Stimulated activated CD8-positive, alpha-beta memory T cell treated with anti-CD3 and anti-CD28 coated beads, Interleukin-4, amount 100 ng/mL, for 24 hours (primary cell): ENCODE measurements around the gene RBP3.
A peak's percentile ranks its signal among the peaks of the same experiment; 100 is the strongest.
"Not testable (repeated sequence)": the region's sequence is repeated elsewhere in the genome, so short reads cannot be mapped to it uniquely, and the experiment has no call there.

Experiments
- DNase-seq: peaks from one replicate; pipeline ENCODE4 v3.0.0-alpha.2; 2020; ENCODE audit warnings: low read depth

Gene RBP3

DNA sequence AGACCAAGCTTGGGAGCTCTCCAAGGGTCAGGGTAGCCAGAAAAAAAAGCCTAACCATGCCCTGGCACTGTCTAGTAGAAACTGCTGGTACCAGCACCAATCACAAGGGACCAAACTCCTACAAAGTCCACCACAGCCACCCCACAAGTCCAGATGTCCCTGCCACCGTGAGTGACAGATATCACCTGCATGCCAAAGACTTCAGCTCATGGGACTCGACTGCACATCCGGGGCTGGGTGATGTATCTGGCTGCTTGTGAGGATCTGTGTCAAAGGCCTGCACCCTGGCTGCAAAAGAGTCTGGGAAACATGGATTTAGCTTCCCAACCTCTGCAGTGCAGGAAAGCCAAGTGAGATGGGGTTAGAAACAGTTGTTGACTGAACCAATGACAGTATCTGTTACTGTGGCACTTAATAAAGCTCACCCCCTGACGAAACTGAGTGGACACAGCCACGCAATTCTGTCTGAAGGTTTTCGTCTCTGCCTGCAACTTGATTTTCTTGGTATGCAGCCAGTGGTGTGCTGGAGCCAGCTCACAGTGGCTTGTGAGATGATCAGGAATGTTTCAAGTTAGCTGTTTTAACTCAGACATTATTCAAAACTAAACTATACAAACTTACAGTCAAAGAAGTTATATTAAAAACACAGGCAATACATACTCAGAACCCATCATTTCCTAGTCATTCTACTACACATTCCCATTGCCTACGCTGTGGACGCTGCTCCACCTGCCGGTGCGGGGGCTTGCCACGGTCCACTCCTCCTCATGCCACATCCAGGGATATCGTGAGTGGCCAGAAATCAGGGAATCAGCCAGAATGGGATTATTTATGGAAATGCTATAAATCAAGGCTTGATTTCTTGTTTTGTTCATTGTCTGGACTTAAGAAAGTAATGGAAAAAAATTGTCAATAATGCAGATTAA lies 26.7 kb downstream of the RBP3 start:
- DNase-seq, result no peak

DNA sequence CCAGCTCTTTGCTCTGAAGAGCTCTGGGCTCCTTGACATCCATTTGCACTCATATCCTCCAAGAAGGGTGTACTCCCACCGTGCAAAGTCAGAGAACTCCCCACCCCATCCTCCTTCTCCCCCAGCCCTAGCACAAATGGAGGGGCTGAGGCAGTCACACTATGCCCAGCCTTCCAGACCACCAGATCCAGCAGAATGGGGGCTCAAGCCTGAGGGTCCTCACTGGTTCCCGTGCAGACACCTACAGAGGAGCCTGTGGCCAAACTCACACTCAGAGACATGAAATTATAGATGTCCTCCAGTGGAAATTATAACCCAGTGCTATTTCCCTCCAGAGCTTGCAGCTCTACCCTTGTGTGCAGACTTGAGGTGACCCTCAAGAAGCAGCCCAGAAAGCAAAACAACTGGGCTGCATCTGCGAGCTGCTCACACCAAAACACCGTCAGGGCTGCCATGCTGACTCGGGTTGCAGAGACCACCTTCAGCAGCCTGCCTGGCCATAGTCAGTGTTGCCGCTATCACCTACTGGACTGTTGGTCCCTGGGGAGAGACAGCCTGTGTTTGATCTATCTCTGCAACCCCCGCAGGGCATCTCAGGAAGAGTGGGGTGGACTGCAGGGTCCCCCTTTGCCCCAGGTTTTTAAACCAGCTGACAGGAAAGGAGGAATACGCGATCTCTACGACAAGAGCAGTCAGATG lies 28.5 kb downstream of the RBP3 start:
- no peak for DNase-seq

DNA sequence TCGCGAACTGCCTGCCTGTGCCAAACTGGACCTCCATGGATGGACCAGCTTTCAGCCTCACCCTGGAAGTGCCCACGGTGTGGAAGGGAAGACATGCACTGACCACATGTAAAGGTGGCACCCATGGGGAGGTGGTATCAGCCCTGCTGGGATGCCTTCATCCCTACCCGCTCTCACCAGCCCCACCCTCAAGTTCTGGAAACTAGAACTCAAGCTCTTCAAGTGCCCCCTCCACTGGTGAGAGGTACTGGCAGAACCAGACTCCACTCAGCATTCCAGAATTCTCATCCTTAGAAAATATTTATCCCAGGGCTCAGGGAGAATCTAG lies 30.0 kb downstream of the RBP3 start:
- DNase-seq, result no peak

DNA sequence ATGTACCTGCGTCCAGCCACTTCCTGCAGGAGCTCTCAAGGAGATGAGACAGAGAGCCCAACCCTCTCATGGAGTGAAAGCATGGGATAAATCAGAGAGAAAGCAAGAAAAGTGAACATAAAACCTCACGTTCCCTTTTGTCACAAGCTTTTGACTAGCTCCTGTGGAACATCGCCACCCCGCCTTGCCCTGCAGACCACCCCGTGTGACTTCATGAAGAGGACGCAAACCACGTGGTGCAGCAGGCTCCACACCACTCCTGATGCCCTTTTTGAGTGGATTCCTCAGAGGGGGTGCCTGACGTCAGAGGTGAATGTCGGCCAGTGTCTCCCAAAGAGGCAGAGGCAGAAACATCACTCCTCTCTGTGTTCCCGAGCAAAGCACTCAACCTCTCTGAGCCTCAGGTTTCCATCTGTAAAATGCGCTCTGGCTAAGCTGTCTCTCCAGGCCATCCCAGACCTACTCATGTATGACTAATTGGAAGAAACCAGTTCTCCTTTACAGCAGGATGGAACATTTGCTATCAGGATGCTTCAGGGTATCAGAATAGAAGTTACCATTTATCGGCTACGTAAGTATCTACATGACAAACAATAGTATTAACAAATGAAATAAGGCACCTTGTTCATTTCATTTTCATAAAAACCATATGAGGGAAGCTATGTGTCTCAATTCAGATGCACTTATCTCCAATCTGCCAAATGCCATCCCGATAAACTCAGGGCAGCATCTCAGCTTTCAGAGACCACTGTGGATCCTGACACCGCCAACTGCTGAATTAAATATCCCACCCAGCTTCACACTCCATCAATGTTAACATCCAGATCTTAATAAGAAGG lies 30.7 kb downstream of the RBP3 start:
- DNase-seq, result no peak

DNA sequence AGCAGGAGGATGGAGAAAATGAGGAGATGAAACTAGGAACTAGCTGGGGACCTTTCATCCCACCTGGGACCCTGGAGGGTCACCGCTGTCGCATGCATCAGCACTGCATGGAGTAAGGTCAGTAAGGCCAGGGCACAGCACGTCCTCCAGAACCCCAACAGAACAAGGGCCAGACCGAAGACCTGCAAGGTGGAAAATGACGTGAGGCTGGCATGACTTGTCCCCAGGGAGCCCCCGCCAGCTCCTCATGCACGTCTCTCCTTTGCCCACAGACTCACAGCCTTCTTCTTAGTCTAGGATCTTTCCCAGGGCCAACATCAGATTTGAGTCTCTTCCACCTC lies 31.3 kb downstream of the RBP3 start:
- no peak for DNase-seq

DNA sequence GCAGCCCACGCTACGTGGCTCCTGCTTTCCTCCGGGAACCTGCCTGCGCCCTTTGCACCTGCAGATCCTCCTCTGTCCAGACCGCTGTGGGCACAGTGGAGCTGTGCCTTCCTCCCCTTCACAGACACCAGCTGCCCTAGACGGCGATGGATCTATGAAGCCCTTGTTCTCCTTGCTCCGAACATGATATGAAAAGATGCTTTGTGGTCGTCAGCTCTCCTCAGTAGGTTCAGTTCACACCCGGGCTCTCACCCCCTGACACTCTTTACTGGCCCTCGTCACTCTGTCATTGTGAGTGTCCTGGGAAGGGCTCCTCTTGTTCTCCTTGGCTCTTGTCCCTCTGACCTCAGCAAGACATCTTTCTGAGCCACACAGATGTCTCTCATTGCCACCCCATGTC lies 31.7 kb downstream of the RBP3 start:
- no peak for DNase-seq

DNA sequence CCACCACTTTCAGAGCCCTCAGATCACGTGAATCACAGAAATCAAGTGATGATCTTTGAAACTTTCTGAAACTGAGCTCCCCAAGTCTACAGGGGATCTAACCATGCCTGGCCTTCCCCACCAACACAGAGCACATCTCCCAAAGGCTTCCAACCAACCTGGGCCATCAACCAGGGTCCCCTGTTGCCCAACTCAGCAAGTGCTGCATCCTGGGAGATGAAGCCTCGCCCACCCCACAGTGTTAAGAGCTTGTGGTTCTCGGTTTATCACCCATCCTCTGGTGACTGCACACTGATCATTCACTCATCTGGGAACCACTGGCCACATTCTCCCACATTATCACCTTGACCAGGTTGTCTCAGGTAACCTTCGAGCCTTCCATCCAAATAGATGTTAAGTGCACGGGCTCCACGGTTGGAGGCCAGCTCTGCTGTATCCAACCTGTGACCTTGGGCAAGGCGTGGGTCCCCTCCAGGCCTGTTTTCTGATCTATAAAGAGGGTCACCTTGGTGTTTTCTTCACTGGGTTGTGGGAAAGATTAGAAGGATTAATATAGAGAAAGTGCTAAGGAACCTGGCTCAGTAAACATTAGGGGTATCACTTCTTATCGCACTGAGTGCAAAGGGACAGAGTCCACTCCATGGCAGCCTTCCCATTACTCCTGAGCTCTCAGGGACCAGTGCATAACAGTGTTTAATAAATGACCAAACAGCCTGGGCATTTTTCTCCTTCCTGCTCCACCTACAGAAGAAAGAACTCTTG lies 32.4 kb downstream of the RBP3 start:
- no peak for DNase-seq

DNA sequence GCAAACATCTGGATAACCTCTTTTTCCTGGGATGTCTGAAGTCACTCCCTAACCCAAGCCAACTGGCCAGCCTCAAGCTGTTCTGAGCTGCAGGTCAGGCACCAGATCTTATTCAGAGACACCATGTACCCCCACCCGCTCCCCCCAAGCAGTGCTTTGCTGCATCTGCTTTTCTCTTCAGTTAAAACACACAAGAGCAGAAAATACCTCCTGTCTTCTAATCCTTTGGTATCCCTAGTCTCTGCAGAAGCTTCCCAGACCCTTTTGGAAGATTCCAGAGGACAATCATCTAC lies 32.9 kb downstream of the RBP3 start:
- no peak for DNase-seq

DNA sequence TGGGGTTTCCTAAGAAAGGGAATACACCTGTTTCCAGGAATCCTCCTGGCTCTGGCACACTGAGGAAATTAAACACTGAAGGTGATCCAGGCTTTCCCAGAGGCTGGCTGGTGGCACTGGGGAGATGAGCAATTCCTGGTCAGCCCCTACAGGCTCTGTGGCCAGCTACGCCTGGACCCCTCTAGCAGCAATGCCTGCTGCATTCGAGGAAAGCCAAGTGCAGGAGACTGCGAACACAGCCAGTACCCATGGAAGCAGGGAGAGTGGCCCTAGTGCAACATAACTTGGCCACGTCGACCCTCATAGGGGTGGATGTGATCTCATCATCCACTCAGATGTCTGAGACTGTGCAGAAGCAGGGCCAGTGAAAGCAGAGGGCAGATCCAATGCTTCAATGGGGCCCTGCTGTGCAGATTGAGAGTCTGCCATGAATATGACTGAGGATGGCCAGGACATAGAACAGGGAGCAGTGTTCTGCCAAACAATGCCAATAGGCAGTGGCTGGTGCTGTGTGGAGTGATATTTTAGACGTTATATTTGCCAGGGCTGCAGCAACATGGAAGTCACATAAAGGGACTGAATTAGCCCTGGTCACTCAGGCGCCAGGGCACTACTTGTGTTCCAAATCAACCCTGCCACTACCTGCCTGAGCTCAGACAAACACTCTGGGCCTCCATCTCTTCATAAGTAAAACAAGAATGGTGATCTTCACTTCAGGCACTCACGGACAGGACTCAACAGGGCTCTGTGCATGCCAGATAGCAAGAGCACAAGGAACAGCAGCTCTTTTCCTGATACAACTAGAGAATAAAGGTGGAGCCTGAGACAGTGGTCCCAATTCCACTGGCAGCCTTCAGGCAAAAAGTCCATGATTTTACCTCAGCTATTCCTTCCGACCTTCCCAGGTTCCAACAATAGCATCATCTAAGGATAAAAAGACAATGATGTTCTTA lies 33.5 kb downstream of the RBP3 start:
- DNase-seq, result no peak

DNA sequence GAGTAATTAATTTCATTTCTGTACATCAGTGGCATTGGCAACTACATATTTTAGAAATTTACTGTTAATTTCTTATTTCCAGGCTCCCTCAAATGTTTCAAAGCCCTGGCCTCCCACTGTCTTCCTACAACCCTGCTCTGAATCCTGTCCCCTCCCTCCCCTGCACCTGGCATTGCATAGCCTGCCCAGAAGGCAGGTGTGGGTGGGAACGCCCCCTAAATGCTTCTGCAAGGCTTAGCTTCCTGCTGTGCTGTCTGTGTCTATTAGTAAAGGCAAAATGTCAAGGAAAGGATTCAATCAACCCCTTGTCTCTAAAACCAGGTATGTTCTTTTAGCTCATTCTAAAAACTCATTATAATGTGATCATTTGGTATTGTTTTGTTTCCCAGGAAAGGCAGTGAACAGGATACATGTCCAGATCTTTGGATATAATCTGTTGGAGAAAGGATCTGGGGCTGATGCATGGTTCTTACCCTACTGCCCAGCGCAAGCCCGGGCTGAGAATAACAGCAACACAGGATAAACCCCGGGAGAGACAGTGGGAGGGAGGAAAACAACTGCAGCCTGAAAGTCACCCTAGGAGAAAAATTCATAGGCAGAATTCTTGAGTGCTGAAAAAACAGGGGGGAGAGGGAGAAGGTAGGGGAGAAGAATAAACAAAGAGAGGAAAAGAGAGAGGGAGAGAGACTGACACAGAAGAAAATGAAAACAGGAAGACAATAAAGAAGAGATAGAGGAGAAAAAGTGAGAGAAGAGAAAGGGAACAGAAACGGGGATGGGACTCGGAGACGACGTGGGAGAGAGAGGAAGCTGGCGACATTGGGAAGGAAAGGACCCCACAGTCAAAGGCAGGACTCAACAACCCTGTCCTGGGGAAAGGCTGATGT lies 35.3 kb downstream of the RBP3 start:
- DNase-seq, result no peak

DNA sequence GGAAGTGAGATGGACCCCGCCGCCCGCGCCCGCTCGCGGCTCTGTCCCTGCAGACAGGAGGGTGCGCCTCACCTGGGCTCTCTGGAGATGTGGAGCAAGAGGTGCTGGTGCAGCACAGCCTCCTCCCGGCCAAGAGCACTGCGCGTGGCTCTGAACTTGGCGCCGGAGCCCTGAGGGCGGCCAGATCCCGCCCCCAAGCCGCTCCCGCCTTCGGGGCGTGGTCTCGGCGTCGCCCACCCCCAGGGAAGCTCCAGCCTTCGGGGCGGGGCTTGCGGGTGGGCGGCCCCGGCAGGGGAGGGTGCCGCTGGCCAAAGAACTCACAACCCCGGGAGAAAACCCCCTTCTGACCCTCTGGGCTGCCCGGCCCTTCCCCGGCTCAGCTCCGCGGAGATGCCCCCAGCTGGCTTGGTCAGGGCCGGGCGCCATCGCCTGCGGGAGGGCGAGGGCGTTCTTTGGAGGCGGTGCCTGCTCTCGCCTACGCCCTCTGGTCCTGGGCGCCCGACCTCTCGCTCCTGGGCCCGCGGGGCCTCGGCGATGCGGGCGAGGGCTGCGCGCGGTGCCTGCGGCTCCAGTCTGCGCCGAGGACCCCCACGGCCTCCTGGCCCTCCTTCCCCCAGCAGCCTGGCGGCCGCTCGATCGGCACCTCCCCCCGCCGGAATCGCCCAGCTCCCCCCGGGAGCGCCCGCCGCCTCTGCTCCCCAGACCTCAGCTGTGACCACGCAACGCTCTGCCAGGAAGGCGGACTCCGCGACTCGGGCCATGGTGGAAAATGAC lies 36.2 kb downstream of the RBP3 start, which contains the start of gene ZNF488:
ZNF488 (minus strand) TSS at position 146 of the 774 bp plus-strand sequence. CDS start 15,464 bp downstream, outside the sequence.
- DNase-seq, result peak; percentile 63

DNA sequence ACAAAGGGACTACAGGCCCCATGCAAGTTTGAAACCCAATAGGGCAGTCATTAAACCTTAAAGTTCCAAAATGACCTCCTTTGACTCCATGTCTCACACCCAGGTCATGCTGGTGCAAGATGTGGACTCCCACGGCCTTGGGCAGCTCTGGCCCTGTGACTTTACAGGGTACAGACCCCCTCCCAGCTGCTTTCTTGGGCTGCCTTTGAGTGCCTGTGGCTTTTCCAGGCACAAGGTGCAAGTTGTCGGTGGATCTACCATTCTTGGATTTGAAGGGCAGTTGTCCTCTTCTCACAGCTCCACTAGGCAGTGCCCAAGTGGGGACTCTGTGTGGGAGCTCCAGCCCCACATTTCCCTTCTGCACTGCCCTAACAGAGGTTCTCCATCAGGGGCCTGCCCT lies 37.9 kb downstream of the RBP3 start:
- not testable (repeated sequence) for DNase-seq

DNA sequence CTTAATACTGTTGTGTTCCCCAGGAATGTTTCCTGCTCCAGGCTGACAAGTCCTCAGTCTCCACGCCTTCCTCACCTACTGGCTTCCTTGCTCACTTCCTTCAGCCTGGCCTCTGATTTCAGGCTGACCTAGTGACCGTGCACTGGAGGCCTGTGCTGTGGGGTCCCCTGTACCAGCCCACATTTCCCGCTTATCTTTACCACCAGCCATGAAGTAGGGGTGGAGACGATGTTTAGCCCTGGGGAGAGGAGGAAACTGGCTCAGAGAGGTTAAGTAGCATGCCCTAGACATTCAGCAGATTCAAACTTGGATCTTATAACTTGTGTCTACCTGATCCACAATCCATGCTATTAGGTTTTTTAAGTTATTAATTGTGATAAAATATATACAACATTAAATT lies 40.7 kb downstream of the RBP3 start:
- DNase-seq, result no peak

DNA sequence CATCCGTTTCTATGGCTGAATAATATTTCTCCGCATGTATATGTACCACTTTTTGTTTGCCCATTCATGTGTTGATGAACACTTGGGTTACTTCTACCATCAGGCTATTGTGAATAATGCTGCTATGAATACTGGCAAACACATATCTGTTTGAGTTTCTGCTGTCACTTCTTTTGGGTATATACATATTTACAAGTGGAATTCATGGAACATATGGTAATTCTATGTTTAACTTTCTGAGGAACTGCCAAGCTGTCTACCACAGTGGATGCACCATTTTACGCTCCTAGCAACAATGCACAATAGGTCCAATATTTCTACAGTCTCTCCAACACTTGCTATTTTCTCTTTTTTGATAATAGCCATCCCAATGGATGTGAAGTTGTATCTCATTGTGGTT lies 41.5 kb downstream of the RBP3 start:
- DNase-seq, result no peak

DNA sequence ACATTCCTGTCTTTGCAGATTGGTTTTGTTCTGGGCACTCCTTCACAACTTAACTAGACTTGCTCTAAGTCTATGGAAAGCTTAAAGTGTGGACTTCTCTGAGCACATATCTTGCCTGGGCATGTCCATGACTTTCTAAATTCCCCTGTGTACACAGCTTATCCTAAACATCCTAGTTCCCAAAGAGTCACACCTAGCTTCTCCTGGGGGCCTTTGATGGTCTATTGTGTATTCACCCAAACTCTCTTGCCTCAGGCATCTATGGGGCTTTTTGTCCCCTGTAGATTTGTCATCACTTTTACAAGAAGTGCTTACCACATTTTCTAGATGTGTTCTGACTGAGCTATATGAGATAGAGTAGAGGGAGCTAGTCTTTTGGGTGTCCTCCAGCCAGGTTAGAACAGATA lies 48.2 kb downstream of the RBP3 start:
- no peak for DNase-seq

DNA sequence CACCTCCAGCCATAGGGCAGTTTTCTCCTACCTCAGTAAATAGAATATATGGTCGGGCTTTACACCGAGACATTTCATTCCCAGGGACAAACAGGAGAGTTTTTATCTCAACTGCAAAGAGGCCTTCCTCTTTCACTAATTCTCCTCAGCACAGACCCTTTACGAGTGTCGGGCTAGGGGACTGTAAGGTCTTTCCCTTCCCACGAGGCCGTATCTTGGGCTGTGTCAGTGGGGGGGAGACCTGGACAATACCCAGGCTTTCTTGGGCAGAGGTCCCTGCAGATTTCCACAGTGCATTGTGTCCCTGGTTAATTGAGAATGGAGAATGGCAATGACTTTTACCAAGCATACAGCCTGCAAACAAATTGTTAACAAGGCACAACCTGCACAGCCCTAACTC lies 49.1 kb downstream of the RBP3 start:
- DNase-seq, result no peak

DNA sequence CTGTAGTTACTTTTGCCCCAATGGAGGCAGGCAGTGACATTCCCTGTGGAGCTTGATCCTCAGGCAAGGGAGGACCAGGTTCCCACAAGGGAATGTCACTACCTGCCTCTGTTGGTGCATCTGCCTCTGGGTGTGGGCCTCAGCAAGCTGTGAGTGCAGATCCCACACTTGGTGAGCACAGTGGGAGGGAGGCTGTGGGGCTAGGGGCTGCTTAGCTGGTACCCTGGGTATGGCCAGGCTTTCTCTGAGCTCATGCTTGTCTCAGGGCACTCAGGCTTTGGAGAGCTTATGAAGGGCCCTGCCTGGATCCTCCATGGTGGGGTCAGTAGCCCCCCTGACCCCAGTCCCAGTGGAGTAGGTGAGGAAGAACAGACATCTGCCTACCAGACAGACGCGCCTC lies 52.1 kb downstream of the RBP3 start:
- DNase-seq, result no peak

DNA sequence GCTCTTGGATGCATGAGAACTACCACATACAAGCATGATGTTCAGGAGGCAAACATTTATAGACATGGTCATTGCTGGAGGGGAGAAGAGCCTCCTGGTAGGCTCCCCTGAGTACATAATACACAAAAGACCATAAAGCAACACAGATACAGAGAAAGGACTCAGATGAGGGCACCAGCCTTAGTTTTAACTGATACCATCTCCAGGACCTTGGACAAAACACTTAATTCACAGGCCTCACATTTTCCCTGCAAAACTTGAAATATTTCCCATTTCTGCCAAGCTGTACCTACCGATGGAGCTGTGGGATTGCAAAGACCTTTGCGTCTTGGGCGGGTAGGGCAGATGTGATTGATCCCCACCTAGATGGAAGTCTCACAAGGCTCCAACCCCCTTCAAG lies 52.6 kb downstream of the RBP3 start:
- no peak for DNase-seq

DNA sequence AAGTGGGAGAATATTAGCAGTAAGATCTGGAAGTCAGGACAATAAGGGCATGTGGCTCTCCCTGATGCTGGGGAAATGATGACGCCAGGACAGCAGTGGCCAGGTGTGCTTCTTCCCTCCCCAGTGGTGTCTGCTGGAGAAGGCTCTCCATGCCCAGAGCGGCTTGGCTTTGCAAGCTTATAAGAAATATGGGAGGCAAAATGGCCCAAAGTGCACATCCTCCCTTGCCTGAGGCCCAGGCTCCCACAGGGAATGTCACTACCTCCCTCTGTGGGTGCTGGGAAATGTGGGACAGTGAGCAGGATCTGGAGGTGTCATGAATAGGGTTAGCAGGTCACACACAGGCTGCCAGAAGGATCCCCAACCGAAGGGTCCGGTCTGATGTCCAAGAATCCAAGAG lies 53.0 kb downstream of the RBP3 start:
- no peak for DNase-seq
